HUES48 (cell line): Measurements from ENCODE around the gene RPRD1B.

Experiments
- H3K27ac ChIP-seq: one replicate; pipeline ENCODE4 v1.7.0; 2013; ENCODE audit warnings: low read depth, low read length, inconsistent platforms
- H3K27me3 ChIP-seq: 2 replicates; pipeline ENCODE4 v1.6.1; 2013; ENCODE audit warnings: mild to moderate bottlenecking, low read length; ENCODE audit not compliant: control insufficient read depth, insufficient read depth
- H3K36me3 ChIP-seq: 2 replicates; pipeline ENCODE4 v1.6.1; 2013; ENCODE audit warnings: low read length; ENCODE audit not compliant: control insufficient read depth, insufficient read depth
- H3K4me1 ChIP-seq: 2 replicates; pipeline ENCODE4 v1.6.1; 2013; ENCODE audit warnings: mild to moderate bottlenecking, low read length; ENCODE audit not compliant: control insufficient read depth, insufficient read depth
- H3K4me3 ChIP-seq: 2 replicates; pipeline ENCODE4 v1.5.1; 2013; ENCODE audit warnings: mild to moderate bottlenecking, low read depth, low read length
- H3K9ac ChIP-seq: 2 replicates; pipeline ENCODE4 v1.6.1; 2013; ENCODE audit warnings: mild to moderate bottlenecking, low read depth, low read length, moderate library complexity
- H3K9me3 ChIP-seq: 2 replicates; pipeline ENCODE4 v1.6.1; 2013; ENCODE audit warnings: low read length; ENCODE audit not compliant: control insufficient read depth, insufficient read depth

RPRD1B gene

GRCh38 chr20:38132910-38133501 is 99.5 kb downstream of the RPRD1B start:
- Histone ChIP-seq H3K36me3 (no peaks in the 10 kb centered on the region), H3K4me1 (no peaks in the 10 kb centered on the region)

GRCh38 chr20:38133680-38134426 is 100.3 kb downstream of the RPRD1B start:
- Histone ChIP-seq H3K9ac (no peak overlapping the region), H3K9me3 (no peaks in the 10 kb centered on the region), H3K27ac (no peak overlapping the region), H3K27me3 (no peaks in the 10 kb centered on the region), H3K36me3 (no peaks in the 10 kb centered on the region), H3K4me3 (no peak overlapping the region), H3K4me1 (no peaks in the 10 kb centered on the region)

More at GRCh38 chr20:38132910-38133501, 99.5 kb downstream of the RPRD1B start:
- Histone ChIP-seq H3K9me3 (no peaks in the 10 kb centered on the region), H3K9ac (no peak overlapping the region), H3K27ac (no peak overlapping the region), H3K27me3 (no peaks in the 10 kb centered on the region), H3K4me3 (no peak overlapping the region)

GRCh38 chr20:38134427-38135270 is 101.1 kb downstream of the RPRD1B start:
- H3K9ac ChIP-seq = no peak overlapping the region
- no peak overlapping the region for H3K27ac ChIP-seq
- no peak overlapping the region for H3K4me3 ChIP-seq
- H3K9me3 ChIP-seq = no peaks in the 10 kb centered on the region
- no peaks in the 10 kb centered on the region for H3K27me3 ChIP-seq
- no peaks in the 10 kb centered on the region for H3K4me1 ChIP-seq
- no peaks in the 10 kb centered on the region for H3K36me3 ChIP-seq

- no peaks in the 10 kb centered on the region for H3K36me3 ChIP-seq
- no peak overlapping the region for H3K4me3 ChIP-seq
- H3K27me3 ChIP-seq = no peaks in the 10 kb centered on the region
- no peaks in the 10 kb centered on the region for H3K9me3 ChIP-seq
- H3K4me1 ChIP-seq = no peaks in the 10 kb centered on the region
- H3K9ac ChIP-seq = no peak overlapping the region
- H3K27ac ChIP-seq = no peak overlapping the region
Measured at GRCh38 chr20:38135271-38135650, 101.7 kb downstream of the RPRD1B start.

- no peaks in the 10 kb centered on the region for H3K27me3 ChIP-seq
- no peaks in the 10 kb centered on the region for H3K36me3 ChIP-seq
- no peaks in the 10 kb centered on the region for H3K9me3 ChIP-seq
- no peak overlapping the region for H3K9ac ChIP-seq
- H3K4me1 ChIP-seq = no peaks in the 10 kb centered on the region
- H3K4me3 ChIP-seq = no peak overlapping the region
- H3K27ac ChIP-seq = no peak overlapping the region
Measured at GRCh38 chr20:38135651-38136420, 102.3 kb downstream of the RPRD1B start.

- H3K4me1 ChIP-seq = no peaks in the 10 kb centered on the region
- no peaks in the 10 kb centered on the region for H3K9me3 ChIP-seq
- H3K27me3 ChIP-seq = no peaks in the 10 kb centered on the region
- no peak overlapping the region for H3K9ac ChIP-seq
- no peaks in the 10 kb centered on the region for H3K36me3 ChIP-seq
- no peak overlapping the region for H3K27ac ChIP-seq
- H3K4me3 ChIP-seq = no peak overlapping the region
Measured at GRCh38 chr20:38136421-38137245, 103.1 kb downstream of the RPRD1B start.

GRCh38 chr20:38137441-38138037 is 104.0 kb downstream of the RPRD1B start:
- H3K4me1 ChIP-seq = no peaks in the 10 kb centered on the region

GRCh38 chr20:38138086-38138778 is 104.7 kb downstream of the RPRD1B start:
- H3K27me3 ChIP-seq = no peaks in the 10 kb centered on the region
- no peaks in the 10 kb centered on the region for H3K9me3 ChIP-seq
- H3K4me3 ChIP-seq = no peak overlapping the region
- H3K36me3 ChIP-seq = no peaks in the 10 kb centered on the region
- no peaks in the 10 kb centered on the region for H3K4me1 ChIP-seq
- H3K9ac ChIP-seq = no peak overlapping the region
- H3K27ac ChIP-seq = no peak overlapping the region

More at GRCh38 chr20:38137441-38138037, 104.0 kb downstream of the RPRD1B start:
- H3K27ac ChIP-seq = no peak overlapping the region
- H3K36me3 ChIP-seq = no peaks in the 10 kb centered on the region
- H3K9me3 ChIP-seq = no peaks in the 10 kb centered on the region
- no peak overlapping the region for H3K4me3 ChIP-seq
- no peaks in the 10 kb centered on the region for H3K27me3 ChIP-seq
- H3K9ac ChIP-seq = no peak overlapping the region

- H3K9ac ChIP-seq = no peak overlapping the region
- no peaks in the 10 kb centered on the region for H3K9me3 ChIP-seq
- no peak overlapping the region for H3K27ac ChIP-seq
- H3K4me1 ChIP-seq = no peaks in the 10 kb centered on the region
- H3K27me3 ChIP-seq = no peaks in the 10 kb centered on the region
- no peak overlapping the region for H3K4me3 ChIP-seq
- no peaks in the 10 kb centered on the region for H3K36me3 ChIP-seq
Measured at GRCh38 chr20:38139156-38139912, 105.8 kb downstream of the RPRD1B start.
